ENCODE measurements around the gene SLC1A7. TPM values are rescaled to one million over a fixed set of nuclear protein-coding genes. Genes with fewer than 3 reads are reported as not detected.

SLC1A7 gene
- polyA plus RNA-seq, 1 donor (not counting 4 experiments of a cell fraction or from before 2014, with no cell fraction given), result not detected

DNA sequence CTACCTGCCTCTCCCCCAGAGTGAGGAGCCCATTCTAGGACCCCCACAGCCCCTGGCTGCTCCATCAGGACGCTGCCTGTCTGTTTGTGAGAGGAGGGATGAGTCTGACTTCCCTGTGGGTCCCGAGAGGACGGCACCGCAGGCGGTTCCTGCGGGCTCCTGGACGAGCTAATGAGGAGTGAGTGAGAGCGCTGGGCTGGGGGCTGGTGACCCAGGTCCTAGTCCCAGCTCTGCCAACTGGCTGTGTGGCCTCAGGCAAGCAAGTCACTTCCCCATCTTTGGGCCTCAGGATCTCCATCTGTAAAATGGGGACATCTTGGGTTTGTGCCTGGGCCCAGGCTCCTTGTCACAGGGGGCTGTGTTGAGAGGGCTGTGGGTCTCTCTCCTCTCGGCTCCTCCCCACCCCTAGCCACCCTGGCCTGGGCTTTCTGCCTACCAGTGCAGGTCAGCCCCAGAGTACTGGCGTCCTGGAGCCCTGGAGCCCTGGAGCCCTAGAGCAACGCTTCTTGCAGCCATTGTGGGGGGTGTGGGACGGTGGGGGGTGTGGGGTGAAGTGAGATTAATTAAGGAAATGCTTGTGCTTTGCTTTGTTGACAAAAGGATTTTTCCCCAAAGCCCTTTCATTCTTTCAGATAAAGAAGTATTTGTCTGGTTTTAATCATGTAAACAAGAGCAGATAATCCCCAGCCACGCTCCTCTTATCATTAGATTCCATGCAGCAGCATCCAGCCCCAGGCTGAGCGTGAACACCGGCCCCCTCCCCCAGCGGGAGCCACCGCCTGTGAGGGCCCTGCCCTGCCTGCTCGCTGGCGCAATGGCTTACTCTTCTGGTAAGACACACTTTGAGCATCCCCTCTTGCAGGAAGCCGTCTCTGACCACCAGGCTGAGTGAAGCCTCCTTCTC lies 26.8 kb downstream of the SLC1A7 start:
- no peak overlapping the region for H3K27ac ChIP-seq (ENCODE audit: control insufficient read depth, insufficient read depth, low read length)
- H2AFZ ChIP-seq (ENCODE audit: control insufficient read depth, low read length), result no peak overlapping the region
- dilution Hi-C loops (cut with MboI; ENCODE audit: extremely low pct_ligation_motif_present, low sequenced_read_pairs), result no loop called here
- DNase-seq (ENCODE audit: low read depth, low spot score), result no peak
- TF ChIP-seq CTCF (optimal IDR thresholded peaks at IDR 0.05 in 1 of 3, IDR thresholded peaks at IDR 0.05 in 1 of 3, conservative IDR thresholded peaks at IDR 0.05 in 1 of 3; ENCODE audit: extremely low read depth in 1 of 3, insufficient read depth in 2 of 3, low read length in 3 of 3) (no peak), EZH2 (IDR thresholded peaks at IDR 0.05; ENCODE audit: low read length) (no peak)
- peaks cover 13% of the 10 kb centered on the region for H3K27me3 ChIP-seq (ENCODE audit: control insufficient read depth, extremely low read depth, insufficient read depth, low read length)
- H3K4me1 ChIP-seq (ENCODE audit: control insufficient read depth, extremely low read depth, insufficient read depth, low read length), result no peaks in the 10 kb centered on the region
- no peak overlapping the region for H3K4me2 ChIP-seq (ENCODE audit: control insufficient read depth, extremely low read depth, insufficient read depth, low read depth, low read length)
- FAIRE-seq, result no peak
- H3K79me2 ChIP-seq (ENCODE audit: control insufficient read depth, insufficient read depth, low read length), result no peaks in the 10 kb centered on the region
- peaks cover 2% of the 10 kb centered on the region for H3K9me3 ChIP-seq (ENCODE audit: control insufficient read depth, low read depth, low read length)
- no peak overlapping the region for H3K4me3 ChIP-seq (ENCODE audit: control insufficient read depth in 2 of 3, extremely low read depth in 1 of 3, insufficient read depth in 2 of 3, low read depth in 1 of 3, low read length in 3 of 3)
- no peaks in the 10 kb centered on the region for H3K36me3 ChIP-seq (ENCODE audit: control insufficient read depth in 2 of 2, extremely low read depth in 1 of 2, insufficient read depth in 2 of 2, low read length in 2 of 2)
- H4K20me1 ChIP-seq (ENCODE audit: control insufficient read depth, extremely low read depth, insufficient read depth, low read length), result no peaks in the 10 kb centered on the region
- no peaks in the 10 kb centered on the region for H3K9me1 ChIP-seq (ENCODE audit: control insufficient read depth, extremely low read depth, insufficient read depth, low read length)
- no peak overlapping the region for H3K9ac ChIP-seq (ENCODE audit: control insufficient read depth, extremely low read depth, insufficient read depth, low read length)

DNA sequence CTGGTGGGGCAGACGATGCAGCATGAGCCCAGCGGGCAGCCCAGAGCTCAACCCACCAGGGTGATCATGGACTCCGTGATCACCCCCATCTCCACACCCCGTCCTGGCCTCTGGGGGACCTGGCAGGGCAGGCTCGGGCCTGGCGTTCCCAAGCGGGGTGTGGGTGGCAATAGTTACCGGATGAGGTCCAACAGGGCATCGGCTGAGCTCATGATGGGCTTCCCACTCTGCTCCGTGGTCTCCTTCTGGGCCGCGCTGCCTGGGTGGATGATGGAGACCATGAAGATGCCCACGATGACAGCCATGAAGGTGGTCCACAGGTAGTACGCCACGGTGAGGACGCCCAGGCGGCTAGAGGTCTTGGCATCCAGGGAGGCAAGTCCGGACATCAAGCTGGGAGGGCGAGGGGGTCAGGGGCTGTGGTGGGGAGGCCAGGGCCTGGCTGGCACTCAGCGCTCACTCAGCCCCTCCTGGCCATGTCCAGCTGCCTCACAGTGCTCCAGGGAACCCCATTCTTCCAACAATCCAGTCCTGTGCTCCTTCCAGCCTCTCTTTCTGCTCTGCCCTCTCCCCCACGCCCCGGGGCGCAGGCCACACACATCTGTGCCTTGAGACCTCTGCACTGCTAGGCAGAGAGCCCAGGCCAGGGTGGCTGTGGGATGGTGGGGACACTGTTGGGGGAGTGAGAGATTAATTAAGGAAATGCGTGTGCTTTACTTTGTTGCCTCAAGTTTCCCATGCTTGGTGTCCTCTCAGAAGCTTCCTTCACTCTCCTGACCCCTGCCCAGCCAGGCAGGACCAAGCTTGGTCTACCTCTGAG lies 27.6 kb downstream of the SLC1A7 start:
- peaks cover 7% of the 10 kb centered on the region for H3K27me3 ChIP-seq (ENCODE audit: control insufficient read depth, extremely low read depth, insufficient read depth, low read length)
- H3K79me2 ChIP-seq (ENCODE audit: control insufficient read depth, insufficient read depth, low read length), result no peaks in the 10 kb centered on the region
- FAIRE-seq (no peak), DNase-seq (ENCODE audit: low read depth, low spot score) (no peak)
- no peaks in the 10 kb centered on the region for H3K9me1 ChIP-seq (ENCODE audit: control insufficient read depth, extremely low read depth, insufficient read depth, low read length)
- no peaks in the 10 kb centered on the region for H3K4me1 ChIP-seq (ENCODE audit: control insufficient read depth, extremely low read depth, insufficient read depth, low read length)
- H2AFZ ChIP-seq (ENCODE audit: control insufficient read depth, low read length), result no peak overlapping the region
- H3K9me3 ChIP-seq (ENCODE audit: control insufficient read depth, low read depth, low read length), result peaks cover 2% of the 10 kb centered on the region
- H3K36me3 ChIP-seq (ENCODE audit: control insufficient read depth in 2 of 2, extremely low read depth in 1 of 2, insufficient read depth in 2 of 2, low read length in 2 of 2), result no peaks in the 10 kb centered on the region
- dilution Hi-C loops (cut with MboI; ENCODE audit: extremely low pct_ligation_motif_present, low sequenced_read_pairs), result no loop called here
- H3K4me2 ChIP-seq (ENCODE audit: control insufficient read depth, extremely low read depth, insufficient read depth, low read depth, low read length), result no peak overlapping the region
- H3K4me3 ChIP-seq (ENCODE audit: control insufficient read depth in 2 of 3, extremely low read depth in 1 of 3, insufficient read depth in 2 of 3, low read depth in 1 of 3, low read length in 3 of 3), result no peak overlapping the region
- no peak for TF ChIP-seq CTCF (optimal IDR thresholded peaks at IDR 0.05 in 1 of 3, IDR thresholded peaks at IDR 0.05 in 1 of 3, conservative IDR thresholded peaks at IDR 0.05 in 1 of 3; ENCODE audit: extremely low read depth in 1 of 3, insufficient read depth in 2 of 3, low read length in 3 of 3)
- no peak for TF ChIP-seq EZH2 (IDR thresholded peaks at IDR 0.05; ENCODE audit: low read length)
- no peaks in the 10 kb centered on the region for H4K20me1 ChIP-seq (ENCODE audit: control insufficient read depth, extremely low read depth, insufficient read depth, low read length)
- no peak overlapping the region for H3K27ac ChIP-seq (ENCODE audit: control insufficient read depth, insufficient read depth, low read length)
- no peak overlapping the region for H3K9ac ChIP-seq (ENCODE audit: control insufficient read depth, extremely low read depth, insufficient read depth, low read length)

All from keratinocyte (primary cell).